RWPE2 (cell line): ENCODE data around the gene PHOSPHO2.
"Not testable (repeated sequence)": the region's sequence is repeated elsewhere in the genome, so short reads cannot be mapped to it uniquely, and the experiment has no call there.

ENCODE experiments used
- ATAC-seq: fragments of 200-7000 bp; cut with Tn5 transposase; 3 replicates; pipeline ENCODE4 v1.9.1; 2021; ENCODE audit warnings: low read depth
- DNase-seq: peaks from one replicate; pipeline ENCODE4 v3.0.0-alpha.2; 2020; ENCODE audit warnings: low spot score
- H3K27ac ChIP-seq: fragments of 450-650 bp; 2 replicates; pipeline ENCODE4 v1.5.1; 2017; ENCODE audit warnings: mild to moderate bottlenecking; ENCODE audit not compliant: poor library complexity, severe bottlenecking
- H3K27me3 ChIP-seq: fragments of 250-450 bp; sonication (Bioruptor Pico); 2 replicates; pipeline ENCODE4 v1.5.1; 2021; ENCODE audit warnings: mild to moderate bottlenecking, moderate library complexity; ENCODE audit not compliant: insufficient read depth, poor library complexity, severe bottlenecking
- H3K36me3 ChIP-seq: fragments of 250-450 bp; sonication (Bioruptor Pico); 2 replicates; pipeline ENCODE4 v1.5.1; 2020; ENCODE audit warnings: low read depth, mild to moderate bottlenecking, moderate library complexity
- H3K4me1 ChIP-seq: fragments of 250-450 bp; sonication (Bioruptor Pico); 2 replicates; pipeline ENCODE4 v1.5.1; 2021; ENCODE audit warnings: mild to moderate bottlenecking, moderate library complexity; ENCODE audit not compliant: insufficient read depth, poor library complexity, severe bottlenecking
- H3K4me3 ChIP-seq: fragments of 250-450 bp; sonication (Bioruptor Pico); 2 replicates; pipeline ENCODE4 v1.5.1; 2021; ENCODE audit warnings: mild to moderate bottlenecking, moderate library complexity; ENCODE audit not compliant: severe bottlenecking
- H3K9me3 ChIP-seq: fragments of 250-450 bp; sonication (Bioruptor Pico); 2 replicates; pipeline ENCODE4 v1.5.1; 2021; ENCODE audit warnings: mild to moderate bottlenecking, moderate library complexity; ENCODE audit not compliant: severe bottlenecking
- TF ChIP-seq, protein P1 (sequence below): fragments of 450-650 bp; IDR thresholded peaks from one replicate; pipeline ENCODE4 v1.5.1; 2017; ENCODE audit warnings: mild to moderate bottlenecking, moderate library complexity; ENCODE audit not compliant: poor library complexity, severe bottlenecking

Gene PHOSPHO2

DNA sequence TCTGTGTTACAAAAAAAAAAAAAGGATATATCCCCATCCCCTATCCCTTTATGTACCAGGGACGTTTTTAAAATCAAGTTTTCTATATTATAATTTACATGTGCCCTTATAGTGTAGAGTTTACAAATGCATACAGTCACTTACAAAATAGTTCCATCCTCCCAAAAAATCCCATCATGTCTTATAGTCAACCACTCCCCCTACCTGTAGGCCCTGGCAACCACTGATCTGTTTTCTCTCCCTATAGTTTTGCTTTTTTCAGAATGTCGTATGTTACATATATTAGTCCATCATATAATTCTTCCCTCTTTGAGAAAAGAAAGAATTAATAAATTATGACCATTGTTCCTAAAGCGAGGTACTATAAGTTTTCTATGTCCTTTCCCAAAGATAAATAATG, 17.9 kb upstream of the PHOSPHO2 start:
- H3K4me3 ChIP-seq = no peak overlapping the region
- H3K27ac ChIP-seq = no peak overlapping the region
- no peaks in the 10 kb centered on the region for H3K27me3 ChIP-seq
- DNase-seq (no peak), ATAC-seq (no peak)
- H3K36me3 ChIP-seq = no peaks in the 10 kb centered on the region
- H3K9me3 ChIP-seq = no peaks in the 10 kb centered on the region
- no peaks in the 10 kb centered on the region for H3K4me1 ChIP-seq
- TF ChIP-seq, protein P1, sequence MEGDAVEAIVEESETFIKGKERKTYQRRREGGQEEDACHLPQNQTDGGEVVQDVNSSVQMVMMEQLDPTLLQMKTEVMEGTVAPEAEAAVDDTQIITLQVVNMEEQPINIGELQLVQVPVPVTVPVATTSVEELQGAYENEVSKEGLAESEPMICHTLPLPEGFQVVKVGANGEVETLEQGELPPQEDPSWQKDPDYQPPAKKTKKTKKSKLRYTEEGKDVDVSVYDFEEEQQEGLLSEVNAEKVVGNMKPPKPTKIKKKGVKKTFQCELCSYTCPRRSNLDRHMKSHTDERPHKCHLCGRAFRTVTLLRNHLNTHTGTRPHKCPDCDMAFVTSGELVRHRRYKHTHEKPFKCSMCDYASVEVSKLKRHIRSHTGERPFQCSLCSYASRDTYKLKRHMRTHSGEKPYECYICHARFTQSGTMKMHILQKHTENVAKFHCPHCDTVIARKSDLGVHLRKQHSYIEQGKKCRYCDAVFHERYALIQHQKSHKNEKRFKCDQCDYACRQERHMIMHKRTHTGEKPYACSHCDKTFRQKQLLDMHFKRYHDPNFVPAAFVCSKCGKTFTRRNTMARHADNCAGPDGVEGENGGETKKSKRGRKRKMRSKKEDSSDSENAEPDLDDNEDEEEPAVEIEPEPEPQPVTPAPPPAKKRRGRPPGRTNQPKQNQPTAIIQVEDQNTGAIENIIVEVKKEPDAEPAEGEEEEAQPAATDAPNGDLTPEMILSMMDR = peak; percentile 32

DNA sequence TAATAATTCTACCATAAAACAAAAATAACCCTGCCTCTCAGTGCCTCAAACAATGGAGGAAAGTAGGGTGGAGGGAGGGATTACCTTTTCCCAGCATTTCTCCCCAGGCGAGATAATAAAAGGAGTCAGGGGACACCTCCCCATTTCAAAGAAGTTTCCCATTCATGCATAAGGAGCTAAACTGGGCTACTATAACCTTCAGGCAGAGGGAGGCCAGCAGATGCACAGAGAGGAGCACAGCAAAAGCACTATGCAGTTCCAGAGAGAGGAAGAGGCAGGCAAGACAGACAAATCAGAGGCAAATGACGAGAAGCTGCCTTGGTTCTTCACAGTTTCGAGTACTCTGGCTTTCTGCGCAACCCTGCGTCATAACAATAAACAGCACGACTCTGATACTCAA, 17.4 kb upstream of the PHOSPHO2 start:
- TF ChIP-seq, protein P1 = no peak
- Histone ChIP-seq H3K27me3 (no peaks in the 10 kb centered on the region), H3K36me3 (no peaks in the 10 kb centered on the region), H3K9me3 (no peaks in the 10 kb centered on the region), H3K27ac (no peak overlapping the region), H3K4me3 (no peak overlapping the region), H3K4me1 (no peaks in the 10 kb centered on the region)
- DNase-seq (no peak), ATAC-seq (no peak)

DNA sequence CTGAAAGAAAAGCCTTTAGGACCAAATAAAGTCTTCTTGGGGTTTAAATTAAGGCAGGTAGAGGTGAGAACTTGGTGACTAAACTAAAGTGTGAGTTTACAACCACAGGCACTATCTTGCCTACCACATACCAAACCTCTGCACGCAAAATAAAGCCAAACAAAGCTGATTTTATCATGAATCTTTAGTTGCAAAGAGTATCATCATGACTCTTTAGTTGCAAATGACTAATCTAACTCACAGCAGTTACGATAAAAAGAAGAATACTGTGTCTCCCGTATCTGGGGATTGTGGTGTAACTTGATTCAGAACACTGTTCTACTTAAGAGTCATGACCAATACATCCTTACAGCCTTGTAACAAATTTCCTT, 11.2 kb upstream of the PHOSPHO2 start:
- H3K27ac ChIP-seq = no peak overlapping the region
- no peaks in the 10 kb centered on the region for H3K27me3 ChIP-seq
- peak; percentile 29; the same call in 1 of the 3 replicates for ATAC-seq
- no peak overlapping the region for H3K4me3 ChIP-seq
- DNase-seq = no peak
- H3K4me1 ChIP-seq = no peaks in the 10 kb centered on the region
- H3K36me3 ChIP-seq = no peaks in the 10 kb centered on the region
- TF ChIP-seq, protein P1 = no peak
- no peaks in the 10 kb centered on the region for H3K9me3 ChIP-seq

DNA sequence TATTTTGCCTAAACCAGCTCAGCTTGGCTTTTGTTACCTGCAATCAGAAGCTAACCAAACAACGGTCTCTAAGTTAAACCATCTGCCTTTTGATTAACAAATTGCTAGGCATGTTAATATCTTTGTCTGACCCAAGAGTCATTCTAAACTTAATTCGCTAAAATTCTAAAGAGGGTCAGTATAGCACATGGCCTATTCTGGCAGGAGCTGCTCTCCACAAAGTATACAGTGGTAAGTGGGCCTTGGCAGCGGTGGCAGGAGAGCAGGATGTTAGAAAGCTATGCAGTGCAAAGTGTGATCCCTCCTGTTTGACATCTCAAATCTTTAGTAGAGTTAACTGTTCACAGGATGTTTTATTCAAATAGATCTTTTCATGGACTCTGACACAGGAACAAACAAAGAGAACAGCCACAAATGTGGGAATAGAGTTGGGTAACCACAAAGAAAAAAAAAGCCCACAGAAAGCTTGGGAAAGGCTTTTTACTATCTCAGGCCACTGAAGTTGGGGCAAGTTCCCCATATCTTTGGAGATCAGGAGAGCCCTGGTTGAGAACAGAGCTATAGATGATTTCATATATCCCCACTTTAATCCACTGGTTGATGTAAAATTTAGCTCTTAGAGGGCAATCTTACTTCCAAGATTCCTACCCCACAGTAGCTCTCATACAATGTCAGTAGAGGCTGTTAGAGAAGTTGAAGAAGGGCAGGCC, 10.7 kb upstream of the PHOSPHO2 start:
- TF ChIP-seq, protein P1 = no peak
- no peak overlapping the region for H3K27ac ChIP-seq
- H3K9me3 ChIP-seq = no peaks in the 10 kb centered on the region
- ATAC-seq (no peak), DNase-seq (no peak)
- H3K4me3 ChIP-seq = no peak overlapping the region
- H3K27me3 ChIP-seq = no peaks in the 10 kb centered on the region
- no peaks in the 10 kb centered on the region for H3K36me3 ChIP-seq
- H3K4me1 ChIP-seq = no peaks in the 10 kb centered on the region

DNA sequence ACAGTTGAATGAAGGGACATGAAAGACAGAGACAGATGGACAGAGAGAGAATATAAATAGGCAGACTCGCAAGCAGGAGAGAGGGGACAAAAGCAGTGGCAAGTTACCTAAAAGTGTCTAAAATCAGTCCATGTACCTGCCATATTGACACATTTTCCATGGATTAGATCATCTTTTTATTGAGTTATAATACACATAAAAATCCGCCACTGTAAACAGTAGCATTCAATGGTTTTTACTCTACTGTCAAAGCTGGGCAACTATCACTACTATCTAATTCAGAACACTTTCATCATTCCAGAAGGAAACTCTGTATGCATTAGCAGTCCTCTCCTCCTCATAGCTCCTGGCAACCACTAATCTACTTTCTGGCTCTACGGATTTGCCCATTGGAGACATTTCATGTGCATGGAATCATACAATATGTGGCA, 10.1 kb upstream of the PHOSPHO2 start:
- no peaks in the 10 kb centered on the region for H3K4me1 ChIP-seq
- H3K36me3 ChIP-seq = no peaks in the 10 kb centered on the region
- no peaks in the 10 kb centered on the region for H3K9me3 ChIP-seq
- H3K27ac ChIP-seq = no peak overlapping the region
- no peak for DNase-seq
- TF ChIP-seq, protein P1 = no peak
- ATAC-seq = no peak
- no peak overlapping the region for H3K4me3 ChIP-seq
- no peaks in the 10 kb centered on the region for H3K27me3 ChIP-seq

DNA sequence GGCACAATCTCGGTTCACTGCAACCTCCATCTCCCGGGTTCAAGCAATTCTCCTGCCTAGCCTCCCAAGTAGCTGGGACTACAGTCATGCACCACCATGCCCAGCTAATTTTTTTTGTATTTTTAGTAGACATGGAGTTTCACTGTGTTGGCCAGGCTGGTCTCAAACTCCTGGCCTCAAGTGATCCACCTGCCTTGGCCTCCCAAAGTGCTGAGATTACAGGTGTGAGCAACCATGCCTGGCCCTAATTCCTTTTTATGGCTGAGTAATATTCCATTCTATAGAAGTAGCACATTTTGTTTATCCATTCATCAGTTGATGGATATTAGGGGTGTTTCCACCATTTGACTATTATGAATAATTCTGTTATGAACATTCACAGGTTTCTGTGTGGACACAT, 9.6 kb upstream of the PHOSPHO2 start:
- H3K36me3 ChIP-seq, ATAC-seq, H3K4me1 ChIP-seq, H3K27ac ChIP-seq, DNase-seq, H3K4me3 ChIP-seq, H3K27me3 ChIP-seq, H3K9me3 ChIP-seq: not testable (repeated sequence)

DNA sequence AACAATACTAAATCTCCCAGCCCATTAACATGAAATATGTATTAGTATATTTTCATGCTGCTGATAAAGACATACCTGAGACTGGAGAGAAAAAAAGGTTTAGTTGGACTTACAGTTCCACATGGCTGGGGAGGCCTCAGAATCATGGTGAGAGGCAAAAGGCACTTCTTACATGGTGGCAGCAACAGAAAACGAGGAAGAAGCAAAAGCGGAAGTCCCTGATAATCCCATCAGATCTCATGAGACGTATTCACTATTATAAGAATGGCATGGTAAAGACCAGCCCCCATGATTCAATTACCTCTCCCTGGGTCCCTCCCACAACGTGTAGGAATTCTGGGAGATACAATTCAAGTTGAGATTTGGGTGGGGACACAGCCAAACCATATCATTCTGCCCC, 7.4 kb upstream of the PHOSPHO2 start:
- DNase-seq, ATAC-seq, H3K36me3 ChIP-seq, H3K4me1 ChIP-seq, H3K4me3 ChIP-seq, H3K27ac ChIP-seq, H3K9me3 ChIP-seq, H3K27me3 ChIP-seq: not testable (repeated sequence)
